Fibroblast of villous mesenchyme (primary cell): ENCODE data around the gene TTC28. TPM values are rescaled to one million over a fixed set of nuclear protein-coding genes. Genes with fewer than 3 reads are reported as not detected.
A peak's percentile ranks its signal among the peaks of the same experiment; 100 is the strongest.

Experiments used
- DNase-seq: peaks from one replicate; pipeline ENCODE4 v3.0.0-alpha.2; 2010; ENCODE audit warnings: low read depth
- H3K4me3 ChIP-seq: 2 replicates; pipeline ENCODE4 v1.5.1; 2011; ENCODE audit warnings: low read depth, mild to moderate bottlenecking, low read length
- total RNA-seq: library from RNA; depleted of rRNA; stranded (reverse); fragments of >200 nt; gene quantifications from 2 replicates; pipeline ENCODE4 v1.2.3, GENCODE V29; 2012
- TF ChIP-seq, protein P1 (sequence below): IDR thresholded peaks from 2 replicates; pipeline ENCODE4 v1.5.1; 2012; ENCODE audit warnings: low read depth, mild to moderate bottlenecking, low read length; ENCODE audit not compliant: insufficient read depth

TTC28 gene
- total RNA-seq, 1 donor, result 23.3 TPM

- DNase-seq, result peak; percentile 30
- TF ChIP-seq, protein P1, sequence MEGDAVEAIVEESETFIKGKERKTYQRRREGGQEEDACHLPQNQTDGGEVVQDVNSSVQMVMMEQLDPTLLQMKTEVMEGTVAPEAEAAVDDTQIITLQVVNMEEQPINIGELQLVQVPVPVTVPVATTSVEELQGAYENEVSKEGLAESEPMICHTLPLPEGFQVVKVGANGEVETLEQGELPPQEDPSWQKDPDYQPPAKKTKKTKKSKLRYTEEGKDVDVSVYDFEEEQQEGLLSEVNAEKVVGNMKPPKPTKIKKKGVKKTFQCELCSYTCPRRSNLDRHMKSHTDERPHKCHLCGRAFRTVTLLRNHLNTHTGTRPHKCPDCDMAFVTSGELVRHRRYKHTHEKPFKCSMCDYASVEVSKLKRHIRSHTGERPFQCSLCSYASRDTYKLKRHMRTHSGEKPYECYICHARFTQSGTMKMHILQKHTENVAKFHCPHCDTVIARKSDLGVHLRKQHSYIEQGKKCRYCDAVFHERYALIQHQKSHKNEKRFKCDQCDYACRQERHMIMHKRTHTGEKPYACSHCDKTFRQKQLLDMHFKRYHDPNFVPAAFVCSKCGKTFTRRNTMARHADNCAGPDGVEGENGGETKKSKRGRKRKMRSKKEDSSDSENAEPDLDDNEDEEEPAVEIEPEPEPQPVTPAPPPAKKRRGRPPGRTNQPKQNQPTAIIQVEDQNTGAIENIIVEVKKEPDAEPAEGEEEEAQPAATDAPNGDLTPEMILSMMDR, result no peak
- no peak overlapping the region for H3K4me3 ChIP-seq
Measured at GRCh38 chr22:28299753-28300152, 379.9 kb downstream of the TTC28 start.

GRCh38 chr22:28299309-28299708 lies 380.3 kb downstream of the TTC28 start:
- TF ChIP-seq, protein P1, result no peak
- no peak for DNase-seq
- H3K4me3 ChIP-seq, result no peak overlapping the region

DNA sequence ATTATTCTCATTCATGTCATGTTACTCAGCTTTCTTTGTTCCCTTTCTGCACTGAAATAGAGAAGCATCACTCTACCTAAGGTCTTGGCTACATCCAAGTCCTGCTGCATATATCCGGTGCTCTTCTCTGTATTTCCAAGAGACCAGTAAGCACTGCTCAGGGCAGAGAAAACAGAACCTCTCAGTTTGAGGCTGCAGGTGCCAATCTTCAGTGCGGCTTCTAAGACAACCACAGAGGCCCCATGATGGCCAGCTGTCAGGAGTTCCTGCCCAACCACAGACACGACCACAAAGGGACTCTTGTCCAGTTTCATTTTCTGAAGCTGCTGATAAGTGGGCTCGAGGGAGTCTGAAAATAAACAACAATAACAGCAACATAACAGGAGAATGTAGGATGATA lies 382.1 kb downstream of the TTC28 start:
- TF ChIP-seq, protein P1, result no peak
- no peak overlapping the region for H3K4me3 ChIP-seq
- peak; percentile 21 for DNase-seq

GRCh38 chr22:28296452-28296851 lies 383.2 kb downstream of the TTC28 start:
- TF ChIP-seq, protein P1, result no peak
- no peak for DNase-seq

GRCh38 chr22:28283068-28283654 lies 396.5 kb downstream of the TTC28 start:
- TF ChIP-seq, protein P1, result no peak
- no peak overlapping the region for H3K4me3 ChIP-seq
- peak; percentile 17 for DNase-seq

More at GRCh38 chr22:28296452-28296851, 383.2 kb downstream of the TTC28 start:
- H3K4me3 ChIP-seq, result no peak overlapping the region

DNA sequence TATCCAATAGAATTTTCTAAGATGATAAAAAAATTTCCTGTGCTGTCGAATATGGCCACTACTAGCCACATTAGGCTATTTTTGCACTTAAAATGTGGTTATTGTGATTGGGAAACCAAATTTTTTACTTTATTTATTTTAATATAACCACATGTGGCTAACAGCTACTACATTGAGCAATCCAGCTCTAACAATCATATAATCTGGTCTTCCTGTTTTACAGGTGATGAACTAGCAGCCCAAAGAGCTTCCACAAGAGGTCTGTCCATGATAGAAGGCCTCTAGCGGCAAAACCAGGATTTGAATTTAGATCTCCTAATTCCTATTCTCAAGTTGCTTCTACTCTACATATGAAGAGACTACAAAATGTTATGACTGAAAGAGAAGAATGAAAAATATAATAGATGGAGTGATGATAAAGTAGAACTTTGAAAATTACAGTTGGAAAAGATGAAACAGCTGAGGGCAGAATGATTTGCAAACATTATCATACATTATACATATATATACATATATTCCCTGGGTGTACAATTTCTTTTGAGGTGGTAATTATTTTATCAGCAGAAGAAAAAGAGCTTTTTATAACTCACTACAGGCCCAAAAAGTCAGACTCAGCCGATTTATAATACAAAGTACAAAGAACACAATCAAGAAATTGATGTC lies 397.1 kb downstream of the TTC28 start:
- TF ChIP-seq, protein P1, result no peak
- DNase-seq, result peak; percentile 75
- no peak overlapping the region for H3K4me3 ChIP-seq
